Neuronal stem cell (in vitro differentiated cells): Measurements from ENCODE around the gene CRAT.

Experiments
- DNase-seq: peaks from one replicate; pipeline ENCODE4 v3.0.0-alpha.2; 2013; ENCODE audit warnings: low spot score
- H2AFZ ChIP-seq: one replicate; pipeline ENCODE4 v1.6.1; 2013; ENCODE audit warnings: mild to moderate bottlenecking, low read length, inconsistent platforms
- H2AK5ac ChIP-seq: 2 replicates; pipeline ENCODE4 v1.6.1; 2013; ENCODE audit warnings: low read depth, mild to moderate bottlenecking, inconsistent platforms, low read length, moderate library complexity, mixed read lengths
- H2BK120ac ChIP-seq: 2 replicates; pipeline ENCODE4 v1.6.1; 2013; ENCODE audit warnings: low read depth, mild to moderate bottlenecking, inconsistent platforms, low read length, moderate library complexity, mixed read lengths
- H2BK12ac ChIP-seq: one replicate; pipeline ENCODE4 v1.6.1; 2013; ENCODE audit warnings: low read length, inconsistent platforms
- H2BK15ac ChIP-seq: 2 replicates; pipeline ENCODE4 v1.6.1; 2013; ENCODE audit warnings: mild to moderate bottlenecking, low read length, inconsistent platforms, mixed read lengths
- H2BK5ac ChIP-seq: one replicate; pipeline ENCODE4 v1.6.1; 2013; ENCODE audit warnings: inconsistent platforms, mild to moderate bottlenecking, low read length, moderate library complexity
- H3K14ac ChIP-seq: one replicate; pipeline ENCODE4 v1.6.1; 2013; ENCODE audit warnings: low read length, inconsistent platforms
- H3K18ac ChIP-seq: 2 replicates; pipeline ENCODE4 v1.6.1; 2013; ENCODE audit warnings: low read length, inconsistent platforms
- H3K23ac ChIP-seq: 2 replicates; pipeline ENCODE4 v1.6.1; 2013; ENCODE audit warnings: low read depth, mild to moderate bottlenecking, mixed read lengths, low read length, inconsistent platforms; ENCODE audit not compliant: poor library complexity
- H3K27ac ChIP-seq: replicated peaks from 3 replicates; pipeline ENCODE4 v1.5.1; 2013; ENCODE audit warnings: low read length, inconsistent platforms
- H3K27me3 ChIP-seq, 3 experiments: 2 replicates each; pipeline ENCODE4 v1.6.1; 2013; ENCODE audit warnings: low read length in 3 of 3, mild to moderate bottlenecking in 2 of 3, inconsistent platforms in 1 of 3, low read depth in 1 of 3, mixed read lengths in 1 of 3, moderate library complexity in 1 of 3; ENCODE audit not compliant: control insufficient read depth in 3 of 3, insufficient read depth in 3 of 3
- H3K36me3 ChIP-seq, 2 donors: replicated peaks in 1 of 2; 2 replicates each; pipeline ENCODE4 v1.6.1; 2013; ENCODE audit warnings: low read length in 2 of 2; ENCODE audit not compliant: control insufficient read depth in 2 of 2, insufficient read depth in 2 of 2
- H3K4ac ChIP-seq: 2 replicates; pipeline ENCODE4 v1.6.1; 2013; ENCODE audit warnings: inconsistent platforms, mild to moderate bottlenecking, low read length, moderate library complexity
- H3K4me1 ChIP-seq, 2 donors: 1 replicate in 1 of 2; 2 replicates in 1 of 2; pipeline ENCODE4 v1.6.1; 2013; ENCODE audit warnings: low read length in 2 of 2, low read depth in 1 of 2; ENCODE audit not compliant: control insufficient read depth in 2 of 2, insufficient read depth in 1 of 2
- H3K4me2 ChIP-seq: one replicate; pipeline ENCODE4 v1.6.1; 2013; ENCODE audit warnings: mild to moderate bottlenecking, low read length, inconsistent platforms; ENCODE audit not compliant: insufficient read depth, poor library complexity, severe bottlenecking
- H3K4me3 ChIP-seq, 2 donors: 2 replicates each; pipeline ENCODE4 v1.5.1; 2013; ENCODE audit warnings: low read length in 2 of 2, mild to moderate bottlenecking in 2 of 2, inconsistent platforms in 1 of 2, moderate library complexity in 1 of 2
- H3K79me1 ChIP-seq: one replicate; pipeline ENCODE4 v1.6.1; 2013; ENCODE audit warnings: low read depth, mild to moderate bottlenecking, inconsistent platforms, low read length, moderate library complexity
- H3K9ac ChIP-seq: one replicate; pipeline ENCODE4 v1.6.1; 2013; ENCODE audit warnings: mild to moderate bottlenecking, low read depth, low read length, inconsistent platforms; ENCODE audit not compliant: poor library complexity
- H3K9me3 ChIP-seq, 2 donors: replicated peaks in 1 of 2; 2 replicates each; pipeline versions ENCODE3 to v1.6.1; 2013; ENCODE audit warnings: low read length in 2 of 2, mild to moderate bottlenecking in 2 of 2, inconsistent platforms in 1 of 2, low read depth in 1 of 2, mixed read lengths in 1 of 2, moderate library complexity in 1 of 2; ENCODE audit not compliant: control insufficient read depth in 2 of 2, insufficient read depth in 1 of 2
- H4K8ac ChIP-seq: one replicate; pipeline ENCODE4 v1.6.1; 2013; ENCODE audit warnings: low read depth, mild to moderate bottlenecking, inconsistent platforms, low read length, moderate library complexity
- H4K91ac ChIP-seq: one replicate; pipeline ENCODE4 v1.6.1; 2013; ENCODE audit warnings: low read length, low read depth, mild to moderate bottlenecking, inconsistent platforms; ENCODE audit not compliant: poor library complexity
- WGBS, 2 donors: extraction: QIAGEN DNeasy Blood & Tissue Kit; methylation state at CpG; one replicate each; pipeline ENCODE4 v1.1.7; 2013; ENCODE audit warnings: missing lambda C conversion rate in 2 of 2, mixed read lengths in 1 of 2; ENCODE audit not compliant: insufficient read length in 2 of 2, insufficient replicate concordance in 1 of 2; ENCODE audit errors: extremely low coverage in 2 of 2; 5-methylcytosine and 5-hydroxymethylcytosine counted together

The CRAT gene

GRCh38 chr9:129150672-129151211 lies 40.1 kb upstream of the CRAT start:
- Histone ChIP-seq H4K91ac (no peak overlapping the region), H3K4ac (no peak overlapping the region), H3K27ac (no peak overlapping the region), H3K4me2 (no peak overlapping the region), H3K14ac (no peak overlapping the region), H3K23ac (no peak overlapping the region), H3K4me3 (no peak overlapping the region), H3K18ac (no peak overlapping the region), H2AK5ac (no peak overlapping the region), H2AFZ (no peak overlapping the region), H2BK12ac (no peak overlapping the region), H3K27me3 (no peaks in the 10 kb centered on the region), H4K8ac (no peak overlapping the region), H3K36me3 (peaks cover 16 to 65% of the 10 kb centered on the region in 2 donors), H2BK15ac (no peak overlapping the region), H3K4me1 (peaks cover 12 to 14% of the 10 kb centered on the region in 2 donors), H3K9me3 (peaks cover 0 to 3% of the 10 kb centered on the region in 2 donors), H3K79me1 (peaks cover 9% of the 10 kb centered on the region), H2BK5ac (peak overlapping the region; percentile 67), H2BK120ac (no peak overlapping the region), H3K9ac (peak overlapping the region; percentile 56)
- DNase-seq: no peak
- WGBS, 2 donors: no CpG with 5 or more reads among the region's 18 CpGs

DNA sequence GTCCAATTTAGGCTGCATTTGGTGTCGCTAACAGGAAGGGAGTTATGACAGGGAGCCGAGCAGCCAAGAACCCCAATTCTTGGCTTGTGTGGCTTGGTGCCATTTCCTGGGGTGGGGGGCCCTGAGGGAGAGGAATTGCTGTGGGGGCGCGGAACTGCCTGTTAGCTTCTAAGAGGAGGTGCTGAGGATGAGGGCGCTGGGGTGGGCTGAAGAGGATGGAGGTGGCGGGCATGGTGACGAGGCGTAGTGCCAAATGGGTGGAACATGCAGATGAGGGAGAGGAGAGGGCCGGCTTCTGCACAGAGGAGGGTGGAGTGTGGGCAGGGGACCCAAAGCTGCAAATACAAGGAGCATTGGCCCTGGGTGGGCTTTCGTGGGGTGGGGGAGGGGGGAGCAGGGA lies 39.5 kb upstream of the CRAT start:
- Histone ChIP-seq H4K8ac (no peak overlapping the region), H3K4me1 (peaks cover 19 to 20% of the 10 kb centered on the region in 2 donors), H3K4ac (no peak overlapping the region), H3K36me3 (peaks cover 12 to 66% of the 10 kb centered on the region in 2 donors), H3K79me1 (peaks cover 9% of the 10 kb centered on the region), H3K27me3 (no peaks in the 10 kb centered on the region), H3K27ac (no peak overlapping the region), H3K14ac (no peak overlapping the region), H3K9me3 (peaks cover 0 to under 1% of the 10 kb centered on the region in 2 donors), H2AK5ac (peak overlapping the region; percentile 77), H2AFZ (no peak overlapping the region), H3K4me2 (no peak overlapping the region), H2BK12ac (no peak overlapping the region), H4K91ac (no peak overlapping the region), H3K18ac (peak overlapping the region; percentile 36), H3K9ac (no peak overlapping the region), H3K23ac (peak overlapping the region; percentile 70), H2BK5ac (peak overlapping the region; percentile 67), H2BK15ac (no peak overlapping the region), H2BK120ac (no peak overlapping the region), H3K4me3 (no peak overlapping the region)
- no peak for DNase-seq
- no CpG with 5 or more reads among the region's 10 CpGs for WGBS, 2 donors

DNA sequence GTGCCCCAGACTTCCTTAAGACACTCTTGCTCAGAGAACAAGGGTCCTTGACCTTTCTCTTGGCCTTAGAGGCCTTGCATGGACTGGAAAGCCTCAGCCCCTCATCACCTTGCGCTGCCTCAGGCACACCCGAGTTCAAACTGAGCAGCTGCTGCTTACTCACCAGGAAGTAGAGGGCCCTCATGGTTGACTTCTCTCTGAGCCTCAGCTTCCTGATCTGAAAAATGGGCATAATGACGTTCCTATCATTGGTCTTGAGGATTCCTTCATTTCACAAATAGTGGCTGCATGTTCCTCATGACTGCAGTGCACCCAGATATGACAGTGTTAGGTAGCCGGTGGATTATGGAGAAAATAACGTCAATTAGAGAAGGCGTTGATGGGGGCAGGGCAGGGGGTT lies 38.8 kb upstream of the CRAT start:
- no peak overlapping the region for H3K4ac ChIP-seq
- H3K23ac ChIP-seq: no peak overlapping the region
- H3K9ac ChIP-seq: no peak overlapping the region
- H2BK5ac ChIP-seq: peak overlapping the region; percentile 67
- no peak overlapping the region for H3K4me3 ChIP-seq
- peaks cover 9% of the 10 kb centered on the region for H3K79me1 ChIP-seq
- H2AK5ac ChIP-seq: peak overlapping the region; percentile 77
- no peak overlapping the region for H3K14ac ChIP-seq
- peaks cover 20% of the 10 kb centered on the region in 2 donors for H3K4me1 ChIP-seq
- H3K27ac ChIP-seq: no peak overlapping the region
- no peak overlapping the region for H4K8ac ChIP-seq
- no peaks in the 10 kb centered on the region for H3K27me3 ChIP-seq
- H4K91ac ChIP-seq: no peak overlapping the region
- no peak overlapping the region for H3K4me2 ChIP-seq
- no peak overlapping the region for H2AFZ ChIP-seq
- H3K36me3 ChIP-seq: peaks cover 7 to 68% of the 10 kb centered on the region in 2 donors
- no peak overlapping the region for H2BK15ac ChIP-seq
- H3K9me3 ChIP-seq: no peaks in the 10 kb centered on the region
- no CpG with 5 or more reads among the region's 6 CpGs for WGBS, 2 donors
- DNase-seq: no peak
- no peak overlapping the region for H2BK120ac ChIP-seq
- H3K18ac ChIP-seq: no peak overlapping the region
- H2BK12ac ChIP-seq: no peak overlapping the region

DNA sequence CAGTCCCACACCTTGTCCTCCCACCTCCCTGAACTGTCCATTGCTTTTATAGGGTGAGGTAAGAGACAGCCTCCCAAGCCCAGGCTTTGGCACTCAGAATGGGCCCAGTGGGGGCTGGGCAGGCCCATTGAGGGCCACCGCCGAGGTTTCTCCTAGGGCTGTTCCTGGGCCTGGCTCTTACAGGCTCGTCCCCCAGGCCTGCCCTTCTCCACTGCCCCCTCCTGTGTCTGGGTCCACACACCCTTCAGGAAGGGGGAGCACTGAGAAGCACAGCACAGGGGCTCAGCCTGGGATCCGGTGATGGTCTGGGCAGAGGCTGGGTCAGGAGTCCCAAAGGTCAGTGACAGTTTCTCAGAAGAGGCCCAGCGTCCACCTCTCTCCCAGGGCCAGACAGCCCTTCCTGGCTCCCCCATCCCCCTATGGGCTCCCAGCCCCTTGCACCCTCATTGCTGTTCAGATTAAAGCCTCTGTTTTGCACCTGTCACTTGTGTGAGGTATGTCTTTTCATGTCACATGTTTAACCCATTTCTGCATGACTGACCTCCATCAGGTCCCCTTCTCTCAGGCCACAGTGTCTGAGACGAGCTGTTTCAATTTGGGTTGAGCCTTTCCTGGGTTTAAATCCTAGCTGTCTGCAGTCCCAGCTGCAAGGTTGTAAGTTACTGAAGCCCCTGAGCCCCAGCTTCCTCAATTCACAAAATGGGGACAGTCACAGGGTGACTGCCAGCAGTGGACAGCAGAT lies 38.0 kb upstream of the CRAT start:
- Histone ChIP-seq H2AK5ac (peak overlapping the region; percentile 12), H2BK120ac (no peak overlapping the region), H2BK12ac (no peak overlapping the region), H3K23ac (no peak overlapping the region), H3K4me1 (peaks cover 24 to 27% of the 10 kb centered on the region in 2 donors), H3K27ac (no peak overlapping the region), H3K36me3 (peaks cover 8 to 74% of the 10 kb centered on the region in 2 donors), H3K27me3 (no peaks in the 10 kb centered on the region), H2BK5ac (no peak overlapping the region), H2AFZ (no peak overlapping the region), H3K4me3 (no peak overlapping the region), H3K79me1 (peaks cover 11% of the 10 kb centered on the region), H4K8ac (no peak overlapping the region), H4K91ac (no peak overlapping the region), H3K9me3 (no peaks in the 10 kb centered on the region), H3K14ac (no peak overlapping the region), H3K9ac (no peak overlapping the region), H3K4me2 (no peak overlapping the region), H3K18ac (no peak overlapping the region), H2BK15ac (no peak overlapping the region), H3K4ac (no peak overlapping the region)
- WGBS, 2 donors: no CpG with 5 or more reads among the region's 6 CpGs
- no peak for DNase-seq
